ENCODE data around the gene HTT. TPM values are rescaled to one million over a fixed set of nuclear protein-coding genes. Genes with fewer than 3 reads are reported as not detected.

The HTT gene
- total and polyA plus RNA-seq, 9 of the 15 experiments (the other 6 are each of a cell fraction or from before 2014, with no cell fraction given): 0.66 to 31.6 (median 14.7) TPM

GRCh38 chr4:3257103-3257555 lies 182.6 kb downstream of the HTT start:
- Histone ChIP-seq H2AFZ (ENCODE audit: low read depth, low read length) (no peak overlapping the region), H4K20me1 (replicated peaks; ENCODE audit: control insufficient read depth, insufficient read depth, low read length) (peaks cover 8% of the 10 kb centered on the region), H3K27me3 (ENCODE audit: control insufficient read depth in 2 of 2, insufficient read depth in 2 of 2, low read length in 2 of 2) (peaks cover 31 to 82% of the 10 kb centered on the region in 2 experiments), H3K9me3 (replicated peaks; ENCODE audit: control insufficient read depth, insufficient read depth, low read depth, low read length) (no peaks in the 10 kb centered on the region), H3K4me3 (no peak overlapping the region), H3K4me2 (ENCODE audit: insufficient read depth, low read length) (no peak overlapping the region), H3K36me3 (ENCODE audit: control insufficient read depth, insufficient read depth, low read length) (no peaks in the 10 kb centered on the region), H3K27ac (ENCODE audit: extremely low read depth, low read depth, low read length) (no peak overlapping the region), H3K9ac (ENCODE audit: insufficient read depth in 1 of 2, low read depth in 2 of 2, low read length in 2 of 2) (no peak overlapping the region), H3K4me1 (replicated peaks in 1 of 2; ENCODE audit: control insufficient read depth in 2 of 2, insufficient read depth in 2 of 2, low read length in 2 of 2) (peaks cover 0 to 23% of the 10 kb centered on the region in 2 experiments; a peak in 2 of 5 replicates), H3K9me1 (ENCODE audit: control insufficient read depth, insufficient read depth, low read length) (no peaks in the 10 kb centered on the region), H3K79me2 (ENCODE audit: control insufficient read depth, insufficient read depth, low read length) (no peaks in the 10 kb centered on the region)
- whole genome bisulfite sequencing (ENCODE audit: insufficient coverage, low coverage, missing lambda C conversion rate): 4% methylated on average over 9 of the region's 9 CpGs
- ChIA-PET POLR2A (interaction anchor here (0.7 to 1.2 kb wide), 3 partner anchors 8 to 32 kb away, joined by 3 read pairs; partner anchors contain the start of gene MSANTD1), CTCF (ENCODE audit: low intra/inter-chr PET ratio) (no interaction called here)
- intact Hi-C loops (cut with micrococcal nuclease) (no loop called here), in situ Hi-C loops (cut with MboI) (no loop called here)
- BruUV-seq (replicated peaks): no TSS peak
- ATAC-seq: no peak
- no peak for TF ChIP-seq ZNF24 (IDR thresholded peaks at IDR 0.05)
- no peak for DNase-seq (ENCODE audit: extremely low read depth in 1 of 4, low spot score in 3 of 4)
- no peak for FAIRE-seq

GRCh38 chr4:3257556-3258482 lies 183.3 kb downstream of the HTT start:
- Histone ChIP-seq H3K4me2 (ENCODE audit: insufficient read depth, low read length) (no peak overlapping the region), H3K4me3 (no peak overlapping the region), H3K27me3 (ENCODE audit: control insufficient read depth in 2 of 2, insufficient read depth in 2 of 2, low read length in 2 of 2) (peaks cover 37 to 88% of the 10 kb centered on the region in 2 experiments), H3K79me2 (ENCODE audit: control insufficient read depth, insufficient read depth, low read length) (no peaks in the 10 kb centered on the region), H2AFZ (ENCODE audit: low read depth, low read length) (no peak overlapping the region), H3K36me3 (ENCODE audit: control insufficient read depth, insufficient read depth, low read length) (no peaks in the 10 kb centered on the region), H3K4me1 (replicated peaks in 1 of 2; ENCODE audit: control insufficient read depth in 2 of 2, insufficient read depth in 2 of 2, low read length in 2 of 2) (peaks cover 0 to 21% of the 10 kb centered on the region in 2 experiments; a peak in 2 of 5 replicates), H3K9me1 (ENCODE audit: control insufficient read depth, insufficient read depth, low read length) (no peaks in the 10 kb centered on the region), H4K20me1 (replicated peaks; ENCODE audit: control insufficient read depth, insufficient read depth, low read length) (peaks cover 11% of the 10 kb centered on the region), H3K9me3 (replicated peaks; ENCODE audit: control insufficient read depth, insufficient read depth, low read depth, low read length) (no peaks in the 10 kb centered on the region), H3K27ac (ENCODE audit: extremely low read depth, low read depth, low read length) (no peak overlapping the region), H3K9ac (ENCODE audit: insufficient read depth in 1 of 2, low read depth in 2 of 2, low read length in 2 of 2) (no peak overlapping the region)
- in situ Hi-C loops (cut with MboI) (no loop called here), intact Hi-C loops (cut with micrococcal nuclease) (no loop called here)
- 11% methylated on average over 29 of the region's 29 CpGs for WGBS (ENCODE audit: insufficient coverage, low coverage, missing lambda C conversion rate)
- CTCF ChIA-PET (ENCODE audit: low intra/inter-chr PET ratio): no interaction called here
- POLR2A ChIA-PET: interaction anchor here (0.7 to 1.2 kb wide), 4 partner anchors 9 to 31 kb away, joined by 3 read pairs; partner anchors contain the start of gene MSANTD1
- no peak for FAIRE-seq
- no peak for ATAC-seq
- no peak for DNase-seq (ENCODE audit: extremely low read depth in 1 of 4, low spot score in 3 of 4)
- no TSS peak for BruUV-seq (replicated peaks)
- no peak for TF ChIP-seq RREB1 (CRISPR knock-in tag; IDR thresholded peaks at IDR 0.05)
- no peak for TF ChIP-seq HDAC2 (IDR thresholded peaks at IDR 0.05)
- TF ChIP-seq HLTF (IDR thresholded peaks at IDR 0.05): no peak
- TF ChIP-seq NCOA1 (IDR thresholded peaks at IDR 0.05; ENCODE audit: low read depth): no peak
- no peak for TF ChIP-seq E2F3 (CRISPR knock-in tag; IDR thresholded peaks at IDR 0.05)
- TF ChIP-seq ZFP1 (CRISPR knock-in tag; IDR thresholded peaks at IDR 0.05): no peak
- TF ChIP-seq RHOXF2B (CRISPR knock-in tag; conservative IDR thresholded peaks at IDR 0.05): no peak
- TF ChIP-seq HCFC1 (IDR thresholded peaks at IDR 0.05; ENCODE audit: low read depth, low read length): no peak
